Measurements from ENCODE around the gene FLACC1.

Gene FLACC1

DNA sequence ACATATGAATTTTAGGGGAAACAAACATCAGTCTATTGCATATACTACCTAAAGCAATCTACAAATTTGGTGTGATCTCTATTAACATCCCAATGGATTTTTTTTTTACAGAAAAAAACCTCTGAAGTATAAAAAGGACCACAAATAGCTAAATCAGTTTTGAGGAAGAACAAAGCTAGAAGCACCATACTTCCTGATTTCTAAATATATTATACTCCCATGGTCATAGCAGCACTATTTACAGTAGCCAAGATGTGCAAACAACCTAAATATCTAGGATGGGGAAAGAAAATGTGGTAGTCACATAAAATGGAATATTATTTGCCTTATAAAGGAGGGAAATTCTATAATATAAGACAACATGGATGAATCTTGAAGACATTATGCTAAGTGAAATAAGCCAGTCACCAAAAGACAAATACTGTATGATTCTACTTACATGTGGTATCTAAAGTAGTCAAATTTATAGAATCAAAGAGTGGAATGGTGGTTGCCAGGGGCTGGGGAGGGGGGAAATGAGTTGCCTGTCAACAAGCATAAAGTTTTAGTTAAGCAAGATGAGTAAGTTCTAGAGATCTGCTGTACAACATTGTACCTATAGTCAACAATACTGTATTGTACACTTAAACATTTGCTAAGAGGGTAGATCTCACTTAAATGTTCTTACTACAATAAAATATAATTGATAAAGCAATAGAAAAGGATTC is 114.4 kb downstream of the FLACC1 start:
- no peak for TF ChIP-seq SIN3A (IDR thresholded peaks at IDR 0.05; ENCODE audit: borderline replicate concordance, insufficient read depth, low read length)
- TF ChIP-seq POLR2AphosphoS5 (IDR thresholded peaks at IDR 0.05; ENCODE audit: low read depth, low read length): no peak
- TF ChIP-seq, protein P1, sequence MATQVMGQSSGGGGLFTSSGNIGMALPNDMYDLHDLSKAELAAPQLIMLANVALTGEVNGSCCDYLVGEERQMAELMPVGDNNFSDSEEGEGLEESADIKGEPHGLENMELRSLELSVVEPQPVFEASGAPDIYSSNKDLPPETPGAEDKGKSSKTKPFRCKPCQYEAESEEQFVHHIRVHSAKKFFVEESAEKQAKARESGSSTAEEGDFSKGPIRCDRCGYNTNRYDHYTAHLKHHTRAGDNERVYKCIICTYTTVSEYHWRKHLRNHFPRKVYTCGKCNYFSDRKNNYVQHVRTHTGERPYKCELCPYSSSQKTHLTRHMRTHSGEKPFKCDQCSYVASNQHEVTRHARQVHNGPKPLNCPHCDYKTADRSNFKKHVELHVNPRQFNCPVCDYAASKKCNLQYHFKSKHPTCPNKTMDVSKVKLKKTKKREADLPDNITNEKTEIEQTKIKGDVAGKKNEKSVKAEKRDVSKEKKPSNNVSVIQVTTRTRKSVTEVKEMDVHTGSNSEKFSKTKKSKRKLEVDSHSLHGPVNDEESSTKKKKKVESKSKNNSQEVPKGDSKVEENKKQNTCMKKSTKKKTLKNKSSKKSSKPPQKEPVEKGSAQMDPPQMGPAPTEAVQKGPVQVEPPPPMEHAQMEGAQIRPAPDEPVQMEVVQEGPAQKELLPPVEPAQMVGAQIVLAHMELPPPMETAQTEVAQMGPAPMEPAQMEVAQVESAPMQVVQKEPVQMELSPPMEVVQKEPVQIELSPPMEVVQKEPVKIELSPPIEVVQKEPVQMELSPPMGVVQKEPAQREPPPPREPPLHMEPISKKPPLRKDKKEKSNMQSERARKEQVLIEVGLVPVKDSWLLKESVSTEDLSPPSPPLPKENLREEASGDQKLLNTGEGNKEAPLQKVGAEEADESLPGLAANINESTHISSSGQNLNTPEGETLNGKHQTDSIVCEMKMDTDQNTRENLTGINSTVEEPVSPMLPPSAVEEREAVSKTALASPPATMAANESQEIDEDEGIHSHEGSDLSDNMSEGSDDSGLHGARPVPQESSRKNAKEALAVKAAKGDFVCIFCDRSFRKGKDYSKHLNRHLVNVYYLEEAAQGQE (IDR thresholded peaks at IDR 0.05; ENCODE audit: insufficient read depth in 1 of 2, low read depth in 2 of 2, low read length in 2 of 2): no peak
- no peak for TF ChIP-seq TAF1 (IDR thresholded peaks at IDR 0.05; ENCODE audit: borderline replicate concordance, insufficient read depth, low read length)
- TF ChIP-seq FOXP2 (optimal IDR thresholded peaks at IDR 0.05; ENCODE audit: borderline replicate concordance, extremely low read depth, extremely low read length, insufficient read depth): no peak
